GM21825 (cell line): ENCODE measurements around the gene ARID4B.
A peak's percentile ranks its signal among the peaks of the same experiment; 100 is the strongest.
"Not testable (repeated sequence)": the region's sequence is repeated elsewhere in the genome, so short reads cannot be mapped to it uniquely, and the experiment has no call there.

Source experiments
- ATAC-seq: cut with Tn5 transposase; IDR thresholded peaks from one replicate; pipeline ENCODE4 v1.9.1; 2021; ENCODE audit warnings: mild to moderate bottlenecking, moderate library complexity; ENCODE audit not compliant: unreplicated experiment

Gene ARID4B

GRCh38 chr1:235330918-235331285 lies 2.9 kb upstream of the ARID4B start:
- ATAC-seq, result no peak

- peak; percentile 27 for ATAC-seq
Observed at GRCh38 chr1:235329139-235329902, 1.3 kb upstream of the ARID4B start.

- ATAC-seq, result peak; percentile 68
Observed at GRCh38 chr1:235328271-235329138, 526 bp upstream of the ARID4B start, which contains the start of gene GGPS1. Gene GGPS1, plus strand, starts transcription at chr1:235328570. Its CDS starts 6,695 bp downstream, at chr1:235335265.

GRCh38 chr1:235326719-235327558 lies 1.0 kb downstream of the ARID4B start:
- ATAC-seq, result peak; percentile 19

GRCh38 chr1:235325854-235326253 lies 2.1 kb downstream of the ARID4B start:
- ATAC-seq, result no peak

- ATAC-seq, result no peak
Observed at GRCh38 chr1:235325139-235325538, 2.8 kb downstream of the ARID4B start.

GRCh38 chr1:235324296-235324695 lies 3.7 kb downstream of the ARID4B start:
- ATAC-seq, result no peak

- no peak for ATAC-seq
Observed at GRCh38 chr1:235320521-235321179, 7.3 kb downstream of the ARID4B start.

- no peak for ATAC-seq
Observed at GRCh38 chr1:235319255-235319654, 8.7 kb downstream of the ARID4B start.

GRCh38 chr1:235317168-235317567 lies 10.8 kb downstream of the ARID4B start:
- no peak for ATAC-seq

- no peak for ATAC-seq
Observed at GRCh38 chr1:235315735-235316134, 12.2 kb downstream of the ARID4B start.

- ATAC-seq, result no peak
Observed at GRCh38 chr1:235315173-235315572, 12.8 kb downstream of the ARID4B start.

- no peak for ATAC-seq
Observed at GRCh38 chr1:235313931-235314678, 13.9 kb downstream of the ARID4B start.

- ATAC-seq, result no peak
Observed at GRCh38 chr1:235313262-235313661, 14.7 kb downstream of the ARID4B start.

GRCh38 chr1:235309206-235309605 lies 18.8 kb downstream of the ARID4B start:
- not testable (repeated sequence) for ATAC-seq

- ATAC-seq, result no peak
Observed at GRCh38 chr1:235307158-235308124, 20.5 kb downstream of the ARID4B start.

GRCh38 chr1:235304549-235305451 lies 23.2 kb downstream of the ARID4B start:
- ATAC-seq, result no peak

- no peak for ATAC-seq
Observed at GRCh38 chr1:235302143-235302542, 25.8 kb downstream of the ARID4B start.
